Superior temporal gyrus (tissue), 1 donor: Measurements from ENCODE around the gene ZNF687.

ENCODE experiments used
- DNase-seq: peaks from one replicate; pipeline ENCODE4 v3.0.0-alpha.2; 2016; ENCODE audit errors: extremely low spot score

ZNF687 gene

GRCh38 chr1:151314137-151314875, 32.2 kb downstream of the ZNF687 start:
- DNase-seq = peak; percentile 98

DNA sequence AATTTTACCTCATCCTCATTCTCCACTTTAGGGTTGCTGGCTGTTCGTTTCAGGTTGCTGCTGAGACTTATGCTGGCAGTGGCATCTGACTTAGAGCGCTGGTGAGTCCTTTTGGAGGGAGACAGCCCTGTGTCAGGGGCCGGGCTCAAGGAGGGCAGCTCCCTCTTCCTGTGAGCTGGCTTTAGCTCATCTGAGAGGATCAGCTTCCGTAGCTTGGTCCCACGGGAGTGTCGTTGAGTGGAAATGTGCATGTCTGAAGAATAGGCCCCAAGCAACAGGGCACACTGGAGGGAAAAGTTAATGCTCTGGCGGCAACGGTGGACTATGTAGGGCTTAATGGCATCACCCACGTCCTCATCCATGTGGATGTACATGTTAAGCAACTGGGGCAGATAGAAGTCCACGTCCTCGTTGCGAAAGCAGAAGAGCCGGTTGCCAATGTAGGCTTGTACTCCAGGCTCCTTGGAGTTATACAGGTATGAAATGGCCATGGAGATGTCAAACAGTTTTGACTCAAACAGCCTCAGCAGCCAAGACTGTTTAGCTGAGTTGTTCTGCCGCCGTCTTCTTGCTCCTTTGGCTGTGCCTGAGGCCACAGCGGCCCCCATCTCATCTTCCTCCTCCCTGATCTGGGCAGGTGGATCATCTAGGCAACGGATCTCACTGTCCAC, 33.6 kb downstream of the ZNF687 start:
- no peak for DNase-seq

DNA sequence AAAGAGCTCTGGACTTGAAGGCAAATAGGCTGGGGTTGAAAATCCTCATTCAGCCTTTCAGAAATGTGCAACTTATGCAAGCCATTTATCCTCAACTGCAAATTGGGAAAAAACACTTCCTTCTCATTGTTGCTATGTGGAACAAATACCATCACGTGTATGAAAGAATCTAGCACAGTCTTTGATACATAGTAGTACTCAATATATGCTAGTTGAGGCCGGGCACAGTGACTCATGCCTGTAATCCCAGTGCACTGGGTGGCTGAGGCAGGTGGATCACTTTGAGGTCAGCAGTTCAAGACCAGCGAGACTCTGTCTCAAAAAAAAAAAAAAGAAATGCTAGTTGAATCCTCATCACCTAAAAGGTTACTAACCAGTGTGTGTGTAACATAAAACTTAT, 36.9 kb downstream of the ZNF687 start:
- DNase-seq = no peak

- DNase-seq = no peak
Observed at GRCh38 chr1:151324390-151324930, 42.4 kb downstream of the ZNF687 start.

DNA sequence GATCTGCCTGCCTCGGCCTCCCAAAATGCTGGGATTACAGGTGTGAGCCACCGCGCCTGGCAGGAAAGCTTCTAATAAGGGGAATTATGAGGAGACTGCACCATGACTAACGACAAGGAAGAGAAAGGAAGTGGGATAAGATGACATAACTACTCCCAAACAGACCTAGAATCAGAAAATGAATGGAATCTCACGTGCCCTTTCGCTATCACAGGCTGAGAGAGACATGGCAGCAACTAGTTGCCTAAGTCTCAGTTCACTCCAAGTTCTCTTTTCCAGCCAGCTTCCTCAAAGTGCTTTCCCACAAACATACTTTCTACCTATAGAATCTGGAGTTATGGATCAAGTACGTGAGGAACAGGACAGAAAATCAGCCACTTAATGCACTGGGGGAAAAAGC, 43.1 kb downstream of the ZNF687 start:
- DNase-seq = no peak

GRCh38 chr1:151325646-151326429, 43.7 kb downstream of the ZNF687 start:
- no peak for DNase-seq

GRCh38 chr1:151326619-151327222, 44.6 kb downstream of the ZNF687 start:
- DNase-seq = peak; percentile 50

DNA sequence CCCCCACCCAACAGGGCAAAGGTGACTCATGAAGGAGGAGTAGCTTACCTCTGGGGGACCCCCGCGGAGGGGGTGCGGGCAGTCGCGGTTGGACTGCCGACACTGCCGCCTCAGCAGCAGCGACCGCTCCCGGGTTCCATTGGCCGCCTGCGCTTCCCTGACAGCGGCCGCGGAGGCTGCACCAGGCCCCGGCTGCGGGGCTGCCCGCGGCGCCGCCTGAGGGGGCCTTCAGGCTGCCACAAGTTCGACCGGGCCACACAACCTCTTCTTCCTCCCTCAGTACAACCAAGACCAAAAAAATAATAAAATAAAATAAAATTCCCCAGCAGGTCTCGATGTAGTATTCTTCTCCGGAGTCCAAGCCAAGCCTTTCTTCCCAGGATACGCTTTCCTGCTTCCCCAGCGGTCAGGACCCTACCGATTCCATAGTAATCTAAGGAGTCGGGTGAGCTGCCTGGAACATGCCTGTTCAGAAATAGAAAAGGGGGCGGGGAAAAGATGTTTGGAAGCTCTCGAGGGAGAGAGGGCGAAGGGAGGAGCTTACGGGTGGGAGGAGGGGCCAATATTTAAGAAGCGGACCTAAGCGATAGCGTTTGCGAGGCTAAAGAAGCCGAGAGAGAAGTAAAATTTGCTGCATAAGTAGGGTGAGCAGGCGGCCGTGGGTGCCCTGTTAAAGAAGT, 45.3 kb downstream of the ZNF687 start, which contains the start of gene PI4KB:
PI4KB (minus strand) TSS at position 194 of the 680 bp plus-strand sequence. CDS start 10,935 bp downstream, outside the sequence.
- DNase-seq = peak; percentile 98

DNA sequence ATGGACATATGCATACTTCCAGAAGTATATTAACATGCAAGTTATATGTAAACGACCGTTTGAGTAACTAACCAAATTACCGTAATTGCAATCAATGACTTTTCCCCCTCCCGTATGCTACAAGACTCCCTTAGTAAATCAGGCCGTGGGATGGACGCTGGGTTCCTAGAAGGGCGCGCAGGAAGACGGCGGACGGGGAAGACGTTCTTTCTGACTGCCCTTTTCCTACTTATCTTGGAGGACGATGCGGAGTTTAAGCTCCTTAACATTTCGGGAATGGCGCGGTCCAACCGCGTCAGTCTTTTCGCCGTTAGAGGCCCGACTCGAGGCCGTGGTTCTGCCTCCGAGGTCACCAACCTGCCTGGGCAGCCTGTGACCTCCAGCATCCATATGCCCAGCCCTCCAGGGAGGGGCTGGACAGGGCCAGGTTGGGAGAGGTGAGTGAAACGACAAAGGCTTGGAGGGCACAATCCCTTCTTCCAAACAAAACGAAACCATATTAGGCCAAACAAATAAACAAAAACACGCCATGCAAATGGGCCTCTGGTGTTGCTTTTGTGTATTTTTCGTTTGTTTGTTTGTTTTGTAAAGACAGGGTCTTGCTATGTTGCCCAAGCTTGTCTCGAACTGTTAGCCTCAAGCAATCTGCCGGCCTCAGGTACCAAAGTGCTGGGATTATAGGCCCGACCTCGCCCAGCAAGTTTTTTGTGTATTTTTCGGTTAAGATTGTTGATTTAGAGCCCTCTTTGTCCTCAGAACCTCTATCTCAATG, 46.0 kb downstream of the ZNF687 start:
- no peak for DNase-seq

DNA sequence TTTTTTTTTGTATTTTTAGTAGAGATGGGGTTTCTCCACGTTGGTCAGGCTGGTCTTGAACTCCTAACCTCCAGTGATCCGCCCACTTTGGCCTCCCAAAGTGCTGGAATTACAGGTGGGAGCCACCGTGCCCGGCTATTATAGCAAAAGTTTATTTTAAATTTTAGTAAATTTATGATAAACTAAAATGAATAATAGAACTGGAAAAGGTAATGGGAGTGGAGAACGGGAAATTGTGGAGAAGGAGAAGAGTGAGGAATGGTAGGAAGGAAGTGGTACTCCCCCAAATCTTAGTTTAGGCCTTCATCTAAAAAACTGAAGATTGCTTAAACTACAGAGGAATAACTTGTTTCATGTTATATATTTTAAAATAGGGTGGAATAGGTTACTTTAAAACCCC, 52.7 kb downstream of the ZNF687 start:
- no peak for DNase-seq

- no peak for DNase-seq
Observed at GRCh38 chr1:151336556-151336955, 54.5 kb downstream of the ZNF687 start.

GRCh38 chr1:151340870-151341754, 59.0 kb downstream of the ZNF687 start:
- peak; percentile 98 for DNase-seq
